ENCODE results near the gene GHR.

GHR gene

DNA sequence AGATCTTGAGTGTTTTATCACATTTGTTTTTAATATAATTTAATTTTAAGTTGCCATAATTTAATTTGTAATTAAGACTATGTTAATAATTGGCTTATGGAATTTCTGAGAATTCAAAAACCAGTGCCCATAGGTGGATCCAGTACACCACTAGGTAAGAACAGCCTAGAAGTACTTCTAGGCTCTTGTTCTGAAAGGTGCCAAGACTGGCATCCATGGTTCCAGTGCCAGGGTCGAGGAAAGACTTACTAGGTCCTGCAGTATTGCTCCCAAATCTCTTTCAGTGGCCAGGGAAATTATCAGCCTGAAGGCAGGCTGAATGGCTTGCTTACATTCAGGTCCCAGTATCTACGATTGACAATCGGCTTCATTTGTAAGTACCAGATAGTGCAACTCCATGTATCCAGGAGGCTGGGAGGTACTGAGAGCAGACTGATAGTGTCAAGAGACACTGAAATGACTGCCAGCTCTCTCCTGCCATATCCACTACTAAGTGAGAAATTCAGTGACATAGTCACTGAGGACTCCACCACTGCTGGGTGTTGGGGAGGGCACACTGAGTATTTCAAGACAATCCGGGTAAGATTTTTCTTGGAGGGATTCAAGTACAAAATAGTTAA is 174.2 kb downstream of the GHR start:
- DNase-seq (ENCODE audit: extremely low read depth, low read depth) = no peak
- TF ChIP-seq, protein P1, sequence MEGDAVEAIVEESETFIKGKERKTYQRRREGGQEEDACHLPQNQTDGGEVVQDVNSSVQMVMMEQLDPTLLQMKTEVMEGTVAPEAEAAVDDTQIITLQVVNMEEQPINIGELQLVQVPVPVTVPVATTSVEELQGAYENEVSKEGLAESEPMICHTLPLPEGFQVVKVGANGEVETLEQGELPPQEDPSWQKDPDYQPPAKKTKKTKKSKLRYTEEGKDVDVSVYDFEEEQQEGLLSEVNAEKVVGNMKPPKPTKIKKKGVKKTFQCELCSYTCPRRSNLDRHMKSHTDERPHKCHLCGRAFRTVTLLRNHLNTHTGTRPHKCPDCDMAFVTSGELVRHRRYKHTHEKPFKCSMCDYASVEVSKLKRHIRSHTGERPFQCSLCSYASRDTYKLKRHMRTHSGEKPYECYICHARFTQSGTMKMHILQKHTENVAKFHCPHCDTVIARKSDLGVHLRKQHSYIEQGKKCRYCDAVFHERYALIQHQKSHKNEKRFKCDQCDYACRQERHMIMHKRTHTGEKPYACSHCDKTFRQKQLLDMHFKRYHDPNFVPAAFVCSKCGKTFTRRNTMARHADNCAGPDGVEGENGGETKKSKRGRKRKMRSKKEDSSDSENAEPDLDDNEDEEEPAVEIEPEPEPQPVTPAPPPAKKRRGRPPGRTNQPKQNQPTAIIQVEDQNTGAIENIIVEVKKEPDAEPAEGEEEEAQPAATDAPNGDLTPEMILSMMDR (IDR thresholded peaks at IDR 0.05; ENCODE audit: low read depth, low read length) = no peak

DNA sequence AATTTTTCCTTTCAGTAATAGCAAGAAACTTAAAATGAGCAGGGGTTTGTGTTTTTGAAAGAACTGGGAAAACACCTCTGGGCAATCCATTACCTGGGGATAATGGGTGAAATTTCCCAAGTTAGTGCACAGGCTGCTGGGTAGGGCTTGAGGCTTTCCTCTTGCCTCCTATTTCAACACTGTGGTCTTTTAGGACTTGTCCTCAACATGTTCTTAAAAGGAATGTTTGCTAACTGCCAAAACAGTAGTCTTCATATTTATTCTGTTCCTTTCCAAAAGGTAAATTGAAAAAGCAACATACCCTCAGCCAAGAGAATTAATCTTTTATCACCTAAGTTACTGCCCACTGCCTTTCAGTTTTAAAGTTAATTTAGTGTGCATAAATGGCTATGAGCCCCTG is 175.1 kb downstream of the GHR start:
- TF ChIP-seq, protein P1 (IDR thresholded peaks at IDR 0.05; ENCODE audit: low read depth, low read length) = no peak

DNA sequence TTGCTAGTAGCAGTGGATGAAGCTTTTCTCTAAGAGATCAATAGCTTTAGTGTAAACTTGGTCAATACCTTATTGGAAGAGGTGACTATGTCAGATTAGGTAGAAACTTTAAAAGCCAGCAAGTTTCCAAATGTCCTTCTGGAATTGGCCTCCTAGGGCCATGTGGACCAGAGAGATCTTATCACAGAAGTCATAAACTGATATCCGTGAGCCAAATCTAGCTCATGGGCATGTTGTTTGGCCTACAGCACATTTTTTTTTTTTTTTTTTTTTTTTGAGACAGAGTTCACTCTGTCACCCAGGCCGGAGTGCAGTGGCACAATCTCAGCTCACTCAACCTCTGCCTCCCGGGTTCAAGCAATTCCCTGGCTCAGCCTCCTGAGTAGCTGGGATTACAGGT is 175.9 kb downstream of the GHR start:
- TF ChIP-seq, protein P1 (IDR thresholded peaks at IDR 0.05; ENCODE audit: low read depth, low read length) = no peak
- no peak for DNase-seq (ENCODE audit: extremely low read depth, low read depth)

More for the DNA sequence above, 175.1 kb downstream of the GHR start:
- DNase-seq (ENCODE audit: extremely low read depth, low read depth) = no peak

DNA sequence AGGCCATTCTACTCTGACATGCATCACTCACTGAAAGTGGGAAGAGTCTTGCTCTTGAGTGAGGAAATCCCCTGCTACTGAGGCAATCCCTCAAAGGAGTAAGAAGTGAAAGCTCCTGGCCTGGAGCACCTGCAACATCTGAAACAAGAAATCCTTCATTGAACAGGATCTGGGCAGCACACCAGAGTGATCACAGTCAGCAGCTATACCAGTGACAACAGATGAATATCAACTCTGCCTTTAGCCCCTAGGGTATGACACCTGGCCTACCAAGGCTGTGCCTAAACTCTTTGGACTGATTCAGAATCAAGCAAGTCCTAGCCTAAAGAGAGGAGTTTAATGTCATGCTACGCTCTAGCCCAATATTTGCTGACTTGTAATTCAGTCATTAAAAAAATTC is 177.2 kb downstream of the GHR start:
- TF ChIP-seq, protein P1 (IDR thresholded peaks at IDR 0.05; ENCODE audit: low read depth, low read length) = no peak
- DNase-seq (ENCODE audit: extremely low read depth, low read depth) = no peak

DNA sequence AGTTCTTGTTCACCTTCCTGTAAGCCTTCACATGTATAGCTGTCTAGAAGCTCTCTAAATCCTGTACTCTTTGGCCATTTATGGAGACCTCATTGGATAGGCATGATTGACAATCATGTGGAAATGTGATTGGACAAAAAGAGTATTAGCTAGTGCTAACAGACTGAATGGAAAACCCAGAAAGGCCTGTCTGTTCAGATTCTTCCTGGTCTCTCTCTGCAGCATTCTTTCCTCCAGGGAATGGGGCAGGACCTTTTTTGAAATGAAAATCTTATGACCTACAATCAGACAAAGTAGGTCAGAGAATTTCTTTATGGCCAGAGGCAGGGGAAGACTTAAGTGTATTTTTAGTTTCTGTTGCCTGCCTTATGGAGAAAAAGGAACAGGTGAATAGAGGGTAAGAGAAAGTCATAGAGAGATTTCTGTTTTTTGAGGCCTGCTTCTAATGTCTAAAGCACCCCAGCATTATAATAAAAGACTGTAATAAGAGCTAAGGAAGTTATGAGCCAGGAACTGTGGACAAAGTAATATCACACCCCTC is 181.0 kb downstream of the GHR start:
- DNase-seq (ENCODE audit: extremely low read depth, low read depth) = no peak
- TF ChIP-seq, protein P1 (IDR thresholded peaks at IDR 0.05; ENCODE audit: low read depth, low read length) = no peak

DNA sequence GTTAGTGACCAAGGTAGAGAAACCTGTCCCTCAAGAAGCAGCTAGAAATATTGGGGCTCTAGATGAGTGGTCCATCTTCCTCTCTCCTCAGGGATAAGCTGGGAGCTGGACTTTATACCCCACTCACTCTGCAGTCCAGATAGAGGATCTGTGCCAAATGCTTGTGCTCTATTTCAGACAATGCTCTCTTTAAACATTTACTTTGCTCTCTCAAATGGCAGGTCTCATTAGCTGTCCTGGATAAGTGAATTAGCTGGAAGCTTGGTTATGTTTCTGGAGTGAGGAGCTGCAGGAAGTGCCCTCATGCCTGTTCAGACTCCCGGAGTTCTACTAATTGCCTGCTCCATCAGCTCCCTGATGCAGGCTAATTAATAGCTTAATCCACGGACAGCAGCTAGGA is 182.3 kb downstream of the GHR start:
- TF ChIP-seq, protein P1 (IDR thresholded peaks at IDR 0.05; ENCODE audit: low read depth, low read length) = no peak
- no peak for DNase-seq (ENCODE audit: extremely low read depth, low read depth)

DNA sequence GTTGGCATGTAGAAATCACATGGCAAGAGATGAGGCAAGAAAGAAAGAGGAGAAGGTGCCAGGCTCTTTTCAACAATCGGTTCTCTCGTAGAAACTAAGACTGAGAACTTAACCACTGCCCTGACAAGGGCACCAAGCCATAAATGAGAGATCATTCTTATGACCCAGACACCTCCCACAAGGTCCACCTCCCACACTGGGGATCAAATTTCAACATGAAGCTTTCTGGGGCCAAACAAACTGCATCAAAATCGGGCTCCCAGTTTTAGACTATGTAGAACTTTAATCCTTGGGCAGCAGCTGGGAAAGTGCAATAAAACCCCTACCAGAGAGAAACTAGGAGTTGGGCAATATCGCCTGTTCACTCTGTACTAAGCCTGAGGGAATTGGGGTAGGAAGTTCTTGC is 183.2 kb downstream of the GHR start:
- TF ChIP-seq, protein P1 (IDR thresholded peaks at IDR 0.05; ENCODE audit: low read depth, low read length) = no peak
- DNase-seq (ENCODE audit: extremely low read depth, low read depth) = no peak

All from AG09319 (cell line).